Activated T-cell treated with anti-CD3 and anti-CD28 coated beads for 24 hours (primary cell): ENCODE results near the gene ITGA2B.
"Not testable (repeated sequence)": the region's sequence is repeated elsewhere in the genome, so short reads cannot be mapped to it uniquely, and the experiment has no call there.

Source experiments
- DNase-seq: peaks from one replicate; pipeline ENCODE4 v3.0.0-alpha.2; 2020; ENCODE audit warnings: low read depth

Gene ITGA2B

DNA sequence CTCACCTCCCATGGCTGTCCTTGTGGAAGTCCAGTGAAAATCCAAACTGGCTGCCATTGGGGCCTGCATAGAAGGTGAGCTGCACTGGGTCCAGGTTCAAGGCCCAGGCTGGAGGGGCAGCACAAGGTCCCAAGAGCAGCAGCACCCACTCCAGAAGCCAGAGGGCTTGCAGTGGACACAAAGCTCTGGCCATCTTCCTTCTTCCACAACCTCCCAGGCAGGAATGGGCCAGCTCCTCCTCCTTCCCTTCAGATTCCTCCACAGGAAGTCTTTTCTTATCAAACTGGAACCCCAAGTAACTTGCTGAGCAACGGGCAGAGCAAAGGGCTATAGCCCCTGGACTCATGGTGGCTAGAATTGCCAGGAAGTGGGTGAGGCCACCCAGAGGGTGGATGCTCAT lies at the start of gene ITGA2B:
Gene ITGA2B, minus strand, starts transcription at position 369 of the 400 bp plus-strand sequence. Its CDS starts 176 bp downstream, at position 193.
- no peak for DNase-seq

DNA sequence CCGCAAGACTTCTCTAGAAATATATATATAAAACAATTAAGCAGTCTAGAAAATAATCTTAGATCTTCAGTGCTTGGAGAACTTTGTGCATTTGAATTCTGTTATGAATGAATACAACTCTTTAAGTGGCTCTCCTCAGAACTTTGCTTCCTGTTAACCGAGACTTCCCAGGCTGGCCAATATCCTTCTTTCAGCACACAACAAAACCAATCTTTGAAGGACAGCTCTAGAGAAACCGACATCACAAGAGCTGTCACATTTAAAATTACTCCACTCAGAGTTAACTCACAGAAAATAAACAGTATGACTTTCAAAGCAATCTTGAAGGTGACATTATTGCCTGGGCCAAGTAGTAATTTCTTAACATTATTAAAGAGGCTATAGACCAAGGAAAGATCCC lies 49.7 kb upstream of the ITGA2B start:
- DNase-seq = no peak

DNA sequence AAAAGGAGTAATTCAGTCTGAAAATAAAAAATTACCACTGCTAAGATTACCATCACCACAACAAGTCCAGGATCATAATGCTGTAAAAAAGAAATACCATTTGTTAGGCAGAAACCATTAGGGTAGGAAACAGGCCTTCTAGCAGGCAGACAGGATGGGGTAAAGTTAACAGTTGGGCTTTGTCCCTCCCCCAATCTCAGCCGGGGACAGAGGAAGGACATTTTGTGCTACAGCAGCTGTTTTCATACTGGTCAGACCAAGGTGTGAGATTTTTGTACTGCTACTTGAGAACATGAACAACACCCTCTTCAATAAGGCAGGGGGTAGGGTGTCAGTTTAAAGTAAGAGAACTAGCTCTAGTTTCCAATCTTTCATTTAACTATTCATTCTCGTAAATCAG lies 49.2 kb upstream of the ITGA2B start:
- DNase-seq = no peak

DNA sequence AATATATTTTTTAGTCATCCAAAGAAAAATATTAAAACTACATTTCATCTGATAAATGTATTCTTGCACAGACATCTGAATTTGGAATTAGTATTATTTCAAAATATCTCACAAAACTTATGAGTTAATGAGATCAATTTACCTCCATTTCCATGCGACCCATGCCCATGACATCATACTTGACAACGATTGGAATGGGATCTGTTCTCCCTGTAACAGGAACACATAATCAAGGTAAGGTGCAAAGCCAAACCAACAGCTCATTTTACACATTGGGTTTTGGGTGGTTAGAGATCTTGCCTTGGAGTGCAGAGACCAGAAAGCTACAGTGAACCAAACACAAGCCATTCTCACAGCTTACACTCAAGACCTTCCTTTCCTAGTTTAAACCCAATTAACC lies 46.9 kb upstream of the ITGA2B start:
- no peak for DNase-seq

DNA sequence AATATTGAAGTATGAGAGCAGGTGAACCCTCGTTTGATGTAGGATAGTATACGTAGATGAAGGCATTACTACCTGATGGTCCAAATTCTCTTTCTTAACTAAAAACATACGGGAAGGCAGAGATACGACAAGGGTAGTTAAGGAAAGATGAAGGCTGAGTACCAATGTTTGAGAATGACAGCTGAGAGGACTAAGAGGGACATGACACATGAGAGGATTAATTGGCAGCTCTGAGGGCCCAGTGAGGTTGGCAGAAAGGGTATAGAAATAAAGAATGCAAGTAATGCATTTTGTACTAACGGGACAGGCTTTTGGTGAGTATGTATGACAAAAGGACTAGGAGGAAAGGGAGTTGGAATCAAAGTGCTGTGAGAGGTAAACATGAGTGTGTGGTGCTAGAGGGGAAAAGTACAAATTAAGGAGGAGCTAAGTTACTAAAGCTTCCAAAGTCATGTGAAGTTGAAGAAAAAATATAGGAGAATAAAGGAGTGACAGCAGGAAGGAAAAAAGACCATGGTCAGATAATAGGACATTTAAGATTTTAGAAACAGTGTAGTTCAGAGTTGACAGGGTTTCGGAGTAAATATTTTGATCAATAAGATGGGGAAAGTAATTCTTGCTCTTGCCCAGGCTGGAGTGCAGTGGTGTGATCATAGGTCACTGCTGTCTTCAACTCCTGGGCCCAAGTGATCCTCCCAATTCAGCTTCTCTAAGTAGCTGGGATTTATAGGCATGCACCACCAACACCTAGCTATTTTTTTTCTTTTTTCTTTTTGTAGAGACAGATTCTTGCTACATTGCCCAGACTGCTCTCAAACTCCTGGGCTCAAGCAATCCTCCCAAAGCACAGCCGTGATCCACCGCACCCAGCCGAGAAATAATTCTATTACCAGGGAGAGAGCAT lies 43.1 kb upstream of the ITGA2B start:
- DNase-seq = no peak

DNA sequence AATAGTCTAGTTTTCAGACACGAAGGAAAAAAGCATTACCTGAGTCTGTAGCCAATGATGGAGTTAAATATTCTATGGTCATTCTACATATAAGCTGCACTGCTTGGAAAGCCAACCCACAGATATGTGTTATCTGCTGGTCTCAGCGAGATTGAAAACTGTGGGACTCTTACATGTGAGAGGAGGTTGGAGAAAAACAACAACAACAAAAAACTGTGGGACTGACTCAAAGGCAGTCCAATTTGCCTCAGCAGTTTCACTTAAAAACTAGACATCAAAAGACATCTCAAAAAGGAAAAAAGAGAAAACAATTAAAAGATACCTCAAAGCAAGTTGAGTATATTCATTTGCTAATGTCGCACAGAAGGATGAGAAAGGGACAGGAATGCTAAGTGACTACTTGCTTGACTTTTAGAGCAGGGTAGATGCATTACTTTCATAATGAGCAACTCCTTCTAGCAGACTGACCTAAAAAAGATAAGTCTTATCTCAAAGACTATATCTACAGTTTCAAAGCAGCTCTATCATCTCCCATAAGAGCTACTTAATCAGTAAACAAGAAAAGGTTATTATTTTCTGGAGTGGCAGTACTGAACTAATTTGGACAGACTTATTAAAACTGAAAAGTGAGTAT lies 35.5 kb upstream of the ITGA2B start:
- DNase-seq = no peak

DNA sequence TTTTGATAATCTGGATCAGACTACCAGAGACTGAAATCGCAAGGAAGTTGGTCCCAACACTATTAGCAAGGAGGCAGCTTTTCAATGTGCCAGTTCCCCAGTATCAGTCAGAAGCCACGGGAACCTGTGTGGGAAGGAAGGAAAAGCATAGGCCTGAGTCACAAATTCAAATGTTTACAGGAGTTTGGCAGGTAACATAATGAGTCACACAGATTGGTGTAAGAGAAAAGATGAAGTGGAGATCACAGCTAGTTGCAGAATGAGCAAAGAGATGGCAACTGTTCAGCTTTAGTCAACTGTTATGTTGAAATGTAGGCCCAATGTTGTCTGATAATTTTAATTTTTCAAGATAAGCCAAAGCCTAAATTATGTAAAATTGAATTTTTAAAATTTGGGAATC lies 28.1 kb upstream of the ITGA2B start:
- DNase-seq = no peak

DNA sequence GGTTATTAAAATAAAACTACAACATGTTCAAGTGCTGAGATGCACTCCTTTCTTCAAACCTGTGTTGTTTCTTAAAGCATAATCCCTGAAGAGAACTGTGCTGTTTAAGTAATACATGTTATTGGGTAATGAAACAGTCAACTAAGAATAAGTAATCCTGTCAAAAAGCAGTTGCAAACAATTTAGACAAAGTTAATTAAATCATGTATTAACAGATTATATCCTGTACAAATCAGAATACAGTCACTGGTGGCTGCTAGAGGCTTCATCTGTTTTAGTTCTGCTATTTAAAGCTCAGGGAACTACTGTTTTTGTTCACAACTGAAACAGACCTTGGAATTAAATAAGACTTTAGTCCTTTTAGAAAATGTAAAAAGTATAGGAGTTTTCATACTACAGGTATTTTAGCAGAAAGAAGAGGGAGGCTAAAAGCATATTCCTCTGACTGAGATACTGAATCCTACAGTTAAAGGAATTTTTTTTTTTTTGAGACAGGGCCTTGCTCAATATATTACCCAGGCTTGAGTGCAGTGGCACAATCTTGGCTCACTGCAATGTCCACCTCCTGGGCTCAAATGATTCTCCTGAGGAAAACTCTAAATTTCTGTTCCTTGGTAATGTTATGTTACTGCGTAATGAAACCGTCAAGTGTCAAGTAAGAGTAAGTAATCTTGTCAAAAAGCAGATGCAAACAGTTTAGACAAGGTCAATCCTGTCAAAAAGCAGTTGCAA lies 27.3 kb upstream of the ITGA2B start:
- no peak for DNase-seq

DNA sequence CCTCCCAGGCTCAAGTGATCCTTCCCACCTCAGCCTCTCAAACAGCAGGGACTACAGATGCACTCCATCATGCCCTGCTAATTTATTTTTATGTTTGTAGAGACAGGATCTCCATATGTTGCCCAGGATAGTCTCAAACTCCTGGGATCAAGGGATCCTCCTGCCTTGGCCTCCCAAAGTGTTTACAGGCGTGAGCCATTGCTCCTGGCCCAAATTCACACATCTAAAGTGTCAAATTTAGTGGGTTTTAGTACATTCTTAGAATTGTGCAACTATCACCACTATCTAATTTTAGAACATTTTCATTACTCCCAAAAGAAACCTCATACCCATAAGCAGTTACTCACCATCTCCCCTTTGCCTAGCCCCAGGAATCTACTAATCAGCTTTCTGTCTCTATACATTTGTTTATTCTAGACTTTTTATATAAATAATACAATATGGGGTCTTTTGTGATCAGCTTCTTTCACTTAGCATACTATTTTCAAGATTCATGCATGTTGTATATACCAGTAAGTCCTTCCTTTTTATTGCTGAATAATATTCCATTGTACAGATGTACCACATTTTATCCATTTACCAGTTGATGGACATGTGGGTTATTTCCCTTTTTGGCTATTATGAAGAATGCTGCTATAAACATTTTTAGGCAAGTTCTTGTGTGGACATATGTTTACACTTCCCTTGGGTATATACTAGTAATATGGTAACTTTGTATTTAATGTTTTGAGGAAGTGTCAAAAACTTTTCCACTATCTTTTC lies 25.1 kb upstream of the ITGA2B start:
- DNase-seq = no peak

DNA sequence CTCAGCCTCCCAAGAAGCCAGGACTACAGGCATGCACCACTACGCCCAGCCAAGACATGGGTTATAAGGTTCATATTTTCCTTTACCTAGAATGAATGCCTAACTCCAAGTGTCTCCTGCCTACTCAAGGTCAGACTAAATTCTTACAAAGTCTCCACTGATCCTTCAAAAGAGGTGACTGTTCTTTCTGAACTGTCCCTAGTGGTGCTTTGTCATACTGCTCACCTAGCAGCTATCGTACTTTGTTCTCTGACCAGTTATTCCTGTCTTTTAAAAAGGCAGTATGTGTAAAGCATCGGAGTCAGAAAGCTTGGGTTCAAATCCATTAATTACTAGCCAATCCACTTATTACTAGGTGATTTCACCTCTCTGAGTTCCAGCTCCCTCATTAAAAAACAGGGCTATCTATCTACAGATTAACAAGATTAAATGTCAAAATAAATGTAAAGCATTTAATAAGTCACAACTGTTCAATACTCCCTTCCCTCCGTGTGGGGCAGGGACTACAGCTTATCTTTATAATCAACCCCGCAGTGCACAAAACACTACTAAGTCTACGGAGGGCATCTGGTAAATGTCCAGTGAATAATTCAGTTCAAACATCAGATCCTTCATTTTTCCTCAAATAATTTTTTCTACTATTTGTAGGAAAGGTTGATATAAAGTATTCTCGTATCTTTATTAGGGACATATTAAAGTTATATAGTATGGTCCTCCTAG lies 20.0 kb upstream of the ITGA2B start:
- DNase-seq = no peak

DNA sequence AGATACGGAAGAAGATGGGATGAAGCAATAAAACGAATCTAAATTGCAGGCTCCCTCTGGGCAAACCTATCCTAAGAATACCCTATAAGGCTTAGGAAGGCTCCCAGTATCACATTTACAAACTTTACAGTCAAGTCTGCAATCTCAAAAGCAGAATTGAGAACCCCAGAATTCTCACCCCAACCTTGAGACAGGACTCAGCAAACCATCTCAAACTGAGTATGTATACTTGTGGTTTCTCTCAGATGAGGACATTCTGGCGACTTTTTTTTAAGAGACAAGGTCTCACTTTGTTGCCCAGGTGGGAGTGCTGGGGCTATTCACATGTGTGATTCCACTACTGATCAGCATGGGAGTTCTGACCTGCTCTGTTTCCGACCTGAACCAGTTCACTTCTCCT lies 19.3 kb upstream of the ITGA2B start:
- DNase-seq = no peak

DNA sequence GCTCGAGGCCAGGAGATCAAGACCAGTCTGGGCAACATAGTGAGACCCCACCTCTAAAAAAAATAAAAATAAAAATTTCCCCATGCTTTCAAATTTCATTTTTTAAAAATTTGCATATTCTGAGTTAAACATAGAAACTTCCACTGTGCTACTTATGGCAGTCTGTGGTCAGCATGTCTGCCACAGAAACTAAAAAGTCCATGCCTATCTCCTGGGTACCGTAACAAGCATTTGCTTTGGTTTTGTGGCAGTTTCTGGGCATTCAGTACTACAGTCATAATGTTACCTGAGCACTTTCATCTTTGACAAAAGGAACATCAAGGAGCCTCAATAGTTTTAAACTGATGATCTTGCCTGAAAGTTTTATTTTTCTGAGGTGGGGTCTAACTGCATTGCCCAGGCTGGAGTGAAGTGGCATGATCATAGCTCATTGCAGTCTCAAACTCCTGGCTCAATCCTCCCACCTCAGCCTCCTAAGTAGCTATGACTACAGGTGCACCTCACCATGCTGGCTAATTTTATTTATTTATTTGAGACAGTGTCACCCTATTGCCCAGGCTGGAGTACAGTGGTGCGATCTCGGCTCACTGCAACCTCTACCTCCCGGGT lies 13.2 kb upstream of the ITGA2B start:
- no peak for DNase-seq

DNA sequence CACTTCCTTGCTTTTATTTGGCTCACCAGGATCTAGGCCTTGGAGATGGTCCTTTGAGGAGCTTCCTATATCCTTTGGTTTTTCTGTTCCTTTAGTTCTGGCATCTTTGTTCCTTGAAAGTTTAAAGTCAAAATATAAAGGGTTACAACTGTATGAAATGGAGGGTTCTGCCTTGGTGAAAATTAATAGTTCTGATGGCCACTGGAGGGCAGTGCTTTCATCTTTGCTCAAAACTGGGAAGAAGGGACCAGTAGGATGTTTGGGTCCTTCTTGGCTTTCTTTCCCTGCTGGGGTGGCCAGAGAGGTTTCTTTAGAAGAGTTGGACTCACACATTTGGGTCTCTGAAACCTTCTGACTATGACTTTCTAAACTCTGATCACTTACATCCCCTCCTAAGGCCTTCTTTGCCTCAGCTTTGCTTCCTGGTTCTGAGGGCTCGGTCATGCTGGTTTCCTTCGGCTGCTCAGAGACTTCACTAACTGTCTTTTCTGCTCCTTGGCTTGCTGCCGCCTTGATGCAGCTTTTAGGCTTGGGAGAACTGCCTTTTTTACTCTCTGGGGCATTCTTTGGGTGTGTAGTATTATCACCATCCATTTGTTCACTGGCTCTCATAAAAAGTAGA lies 10.9 kb upstream of the ITGA2B start:
- DNase-seq = no peak

DNA sequence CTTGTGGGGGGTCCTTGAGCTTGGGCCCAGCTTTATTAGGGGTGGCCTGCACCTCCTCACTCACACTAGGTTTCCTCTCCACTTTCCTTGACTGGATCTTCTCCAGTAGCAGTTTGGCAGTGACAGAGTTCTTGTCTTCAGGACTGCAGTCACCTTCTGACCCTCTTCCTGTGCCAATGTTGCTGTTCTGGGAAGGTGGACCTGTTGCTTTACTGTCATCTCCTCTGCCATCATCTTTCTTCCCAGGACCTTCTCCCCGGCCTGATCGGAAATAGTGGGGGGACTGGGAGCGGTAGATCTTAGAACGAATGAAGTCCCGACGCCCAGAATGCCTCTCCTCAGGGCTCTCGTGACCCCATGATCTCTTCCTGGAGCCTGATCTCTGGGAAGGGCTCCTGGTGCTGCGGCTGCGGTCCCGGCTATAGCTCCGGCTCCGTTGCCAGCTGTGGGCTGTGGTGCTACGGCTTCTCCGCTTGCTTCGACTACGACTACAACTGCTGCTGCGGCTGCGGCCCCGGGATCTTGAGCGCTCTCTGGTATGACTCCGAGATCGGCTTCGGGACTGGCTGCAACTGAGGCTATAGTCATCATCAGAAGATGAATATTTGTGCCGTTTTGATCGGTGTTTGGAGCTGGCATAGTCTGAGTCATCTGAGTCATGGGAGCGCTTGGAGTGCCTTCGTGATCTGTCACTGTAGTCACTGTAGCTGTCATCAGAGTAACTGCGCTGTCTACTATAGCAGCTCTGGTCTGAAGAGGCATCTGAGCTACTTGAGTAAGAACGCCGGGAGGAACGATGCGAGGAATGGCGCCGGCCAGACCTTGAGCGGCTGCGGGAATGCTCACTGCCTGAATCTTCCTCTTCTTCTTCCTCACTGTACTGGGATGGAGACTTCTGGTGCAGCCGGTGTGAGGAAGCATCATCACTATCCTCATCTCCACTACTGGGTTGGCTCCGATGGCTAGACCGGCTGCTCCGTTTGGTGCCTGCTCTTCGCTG lies 9.5 kb upstream of the ITGA2B start:
- DNase-seq = no peak

DNA sequence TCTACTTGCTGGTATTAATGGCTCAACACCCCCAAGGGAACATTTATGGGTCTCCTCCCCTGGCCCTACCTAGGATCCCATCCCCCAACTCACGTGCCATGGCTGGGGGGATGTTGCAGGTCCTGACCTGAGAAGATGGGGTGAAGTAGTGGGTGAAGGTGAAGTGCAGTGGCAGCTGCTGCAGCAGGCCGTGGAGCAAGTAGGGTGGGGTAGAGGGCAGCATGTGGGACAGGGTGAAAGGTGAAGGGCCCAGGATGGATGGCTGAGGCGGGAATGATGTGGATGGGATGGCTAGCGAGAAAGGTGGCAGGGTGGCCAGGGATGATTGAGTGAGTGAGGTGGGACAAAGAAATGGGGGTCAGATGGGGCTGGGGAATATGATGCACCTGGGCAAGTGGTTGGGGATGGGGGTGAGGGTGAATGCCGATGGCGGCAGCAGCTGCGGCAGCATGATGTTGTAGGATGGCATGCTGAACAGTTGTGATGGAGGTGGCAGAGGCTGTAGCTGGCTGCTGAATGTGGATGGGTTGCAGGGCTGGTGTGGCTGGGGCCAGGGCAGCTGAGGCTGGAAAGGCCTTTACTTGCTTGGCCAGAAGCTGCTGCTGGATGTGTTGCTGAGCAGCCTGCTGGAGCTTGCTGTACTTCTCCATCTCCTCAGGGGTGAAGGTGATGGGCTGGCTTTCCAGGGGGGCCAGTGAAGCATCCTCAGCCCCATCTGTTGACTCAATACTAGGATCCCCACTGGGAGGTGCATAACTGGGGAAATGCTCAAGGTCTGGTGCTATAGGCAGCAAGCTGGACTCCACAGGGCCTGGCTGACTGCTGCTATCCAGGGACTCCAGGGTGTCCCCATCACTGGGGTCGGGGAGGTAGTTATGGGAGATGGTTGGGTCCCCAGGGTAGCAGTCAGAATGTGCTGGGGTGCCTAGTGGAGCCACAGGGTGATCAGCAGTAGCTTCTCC lies 8.3 kb upstream of the ITGA2B start:
- DNase-seq = no peak

DNA sequence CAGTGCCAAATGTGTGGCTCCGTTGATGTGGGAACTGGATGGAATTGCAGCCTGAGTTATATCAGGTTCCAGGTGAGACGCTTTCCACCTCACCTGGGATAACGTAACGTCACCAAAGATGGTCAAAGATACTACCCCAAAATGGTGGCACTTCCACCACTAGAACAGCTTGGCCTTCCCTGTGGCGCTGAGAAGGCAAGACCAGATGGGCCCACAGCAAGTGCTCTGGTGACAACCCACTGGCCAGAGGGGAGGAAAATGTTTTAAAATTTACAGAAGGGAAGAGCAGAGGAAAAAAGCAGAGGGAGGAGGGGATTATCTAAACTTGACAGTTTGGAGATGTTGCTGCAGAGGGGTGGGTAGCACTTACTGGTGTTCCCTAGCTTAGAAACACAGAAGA lies 7.5 kb upstream of the ITGA2B start:
- no peak for DNase-seq

DNA sequence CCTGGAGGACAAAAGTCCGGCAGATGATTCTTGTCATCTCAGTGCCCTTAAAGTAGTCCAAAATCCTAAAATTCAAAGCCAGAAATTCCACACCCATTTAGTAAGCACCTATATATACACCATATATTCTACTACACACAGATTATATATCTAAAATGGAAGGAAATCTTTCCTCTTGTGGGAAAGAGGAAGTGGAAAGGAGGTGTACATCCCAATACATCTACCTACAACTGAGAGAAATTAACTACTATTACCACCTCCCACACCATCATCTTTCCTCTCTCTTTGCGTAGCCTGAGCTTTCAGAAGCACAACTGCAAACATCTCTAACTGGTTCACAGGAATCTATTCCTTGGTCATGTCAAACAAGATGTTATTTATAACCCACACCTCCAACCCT lies 5.4 kb upstream of the ITGA2B start:
- DNase-seq = no peak

DNA sequence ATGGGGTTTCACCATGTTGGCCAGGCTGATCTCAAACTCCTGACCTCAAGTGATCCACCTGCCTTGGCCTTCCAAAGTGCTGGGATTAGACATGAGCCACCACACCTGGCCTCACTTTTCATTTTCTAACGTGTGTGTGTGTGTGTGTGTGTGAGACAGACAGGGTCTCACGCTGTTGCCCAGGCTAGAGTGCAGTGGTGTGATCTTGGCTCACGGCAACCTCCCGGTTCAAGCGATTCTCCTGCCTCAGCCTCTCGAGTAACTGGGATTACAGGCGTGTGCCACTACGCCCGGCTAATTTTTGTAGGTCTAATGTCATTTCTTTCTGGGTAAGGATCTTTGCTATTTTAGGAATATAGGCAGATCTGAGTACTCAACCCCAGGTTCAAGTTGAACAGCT lies 4.7 kb upstream of the ITGA2B start:
- DNase-seq = not testable (repeated sequence)
